Myocyte (in vitro differentiated cells): ENCODE data around the gene FANK1. TPM values are rescaled to one million over a fixed set of nuclear protein-coding genes. Genes with fewer than 3 reads are reported as not detected.
"Not testable (repeated sequence)": the region's sequence is repeated elsewhere in the genome, so short reads cannot be mapped to it uniquely, and the experiment has no call there.

ENCODE experiments used
- DNase-seq: peaks from one replicate; pipeline ENCODE4 v3.0.0-alpha.2; 2012; ENCODE audit warnings: low read depth
- total RNA-seq: library from RNA; depleted of rRNA; stranded (reverse); fragments of >200 nt; gene quantifications from 2 replicates; pipeline ENCODE4 v1.2.3, GENCODE V29; 2014

The FANK1 gene
- total RNA-seq, 1 donor from 2014 or later, result 2.5 TPM

DNA sequence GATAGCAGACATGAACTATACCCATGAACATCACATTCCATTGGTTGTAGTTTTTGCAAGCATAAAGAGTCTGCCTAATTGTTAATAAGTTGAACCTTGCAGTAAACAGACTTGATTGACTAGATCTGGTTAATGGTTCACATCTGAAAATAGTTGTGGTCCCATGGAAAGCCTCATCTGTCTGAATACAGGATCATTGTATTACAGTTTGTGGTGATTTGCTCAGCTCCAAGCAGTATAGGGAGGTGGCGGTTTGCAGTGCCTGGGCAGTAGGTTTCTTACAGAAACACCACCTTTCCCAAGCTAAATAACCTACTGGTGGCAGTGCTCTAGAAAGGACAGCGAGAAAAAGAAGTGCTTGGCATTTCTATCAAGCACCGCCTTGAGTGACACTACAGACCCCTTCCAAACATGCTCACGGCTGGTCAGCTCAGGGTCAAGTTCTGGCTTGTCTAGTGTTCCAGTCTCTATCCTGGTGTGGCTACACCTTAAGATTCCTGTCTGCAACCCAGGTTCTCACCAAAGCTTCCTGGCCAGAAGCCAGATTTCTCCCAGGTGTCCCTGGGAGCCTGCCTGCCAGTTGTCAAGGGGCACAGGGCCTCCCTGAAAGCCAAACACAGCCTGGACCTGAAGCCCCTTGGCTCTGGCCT, 119.9 kb downstream of the FANK1 start:
- peak; percentile 37 for DNase-seq

DNA sequence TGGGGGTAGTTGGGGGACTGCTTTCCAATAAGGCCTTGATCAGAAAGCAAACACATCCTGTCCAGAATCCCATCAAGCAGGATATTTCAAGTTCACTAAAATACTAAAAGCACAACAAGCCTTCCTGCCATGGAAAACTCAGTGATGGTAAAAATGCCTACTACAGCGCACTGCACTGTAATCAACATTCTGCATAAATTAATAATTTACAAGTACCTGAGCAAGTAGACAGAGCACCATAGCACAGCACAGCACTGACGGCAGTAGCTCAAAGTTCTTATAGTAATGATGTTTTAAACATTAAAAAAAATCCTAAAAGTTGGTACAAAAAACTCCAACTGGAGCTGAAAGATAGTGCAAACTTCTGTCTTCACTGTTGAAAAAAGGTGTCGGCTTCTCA, 120.5 kb downstream of the FANK1 start:
- DNase-seq, result no peak

DNA sequence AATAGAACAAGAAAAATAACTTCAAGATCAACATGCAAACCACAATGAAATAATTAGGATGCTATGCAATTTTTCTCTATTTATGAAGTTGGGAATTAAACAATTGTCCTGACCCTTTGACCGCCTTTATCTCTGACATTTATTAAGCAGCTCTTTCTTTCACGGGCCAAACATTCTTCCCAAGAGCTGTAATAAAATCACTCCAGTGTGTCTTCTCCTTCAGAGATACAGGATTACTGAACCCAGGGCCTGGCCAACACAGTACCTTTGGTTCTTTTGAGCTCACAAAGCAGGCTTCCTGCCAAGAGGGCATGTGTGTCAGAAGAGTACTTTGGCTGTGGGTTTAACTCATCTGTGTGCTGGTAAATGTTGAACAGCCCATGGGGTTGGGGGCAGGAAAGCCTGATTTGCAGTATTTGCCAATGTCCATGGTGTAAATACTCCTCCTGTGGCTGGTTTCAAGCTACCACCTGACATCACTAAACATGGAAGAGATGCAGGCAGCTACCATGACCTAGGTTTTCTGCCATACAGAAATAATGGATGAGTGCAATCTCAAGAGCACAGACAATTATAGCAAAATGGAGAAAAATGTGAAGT, 121.7 kb downstream of the FANK1 start:
- DNase-seq, result peak; percentile 44

DNA sequence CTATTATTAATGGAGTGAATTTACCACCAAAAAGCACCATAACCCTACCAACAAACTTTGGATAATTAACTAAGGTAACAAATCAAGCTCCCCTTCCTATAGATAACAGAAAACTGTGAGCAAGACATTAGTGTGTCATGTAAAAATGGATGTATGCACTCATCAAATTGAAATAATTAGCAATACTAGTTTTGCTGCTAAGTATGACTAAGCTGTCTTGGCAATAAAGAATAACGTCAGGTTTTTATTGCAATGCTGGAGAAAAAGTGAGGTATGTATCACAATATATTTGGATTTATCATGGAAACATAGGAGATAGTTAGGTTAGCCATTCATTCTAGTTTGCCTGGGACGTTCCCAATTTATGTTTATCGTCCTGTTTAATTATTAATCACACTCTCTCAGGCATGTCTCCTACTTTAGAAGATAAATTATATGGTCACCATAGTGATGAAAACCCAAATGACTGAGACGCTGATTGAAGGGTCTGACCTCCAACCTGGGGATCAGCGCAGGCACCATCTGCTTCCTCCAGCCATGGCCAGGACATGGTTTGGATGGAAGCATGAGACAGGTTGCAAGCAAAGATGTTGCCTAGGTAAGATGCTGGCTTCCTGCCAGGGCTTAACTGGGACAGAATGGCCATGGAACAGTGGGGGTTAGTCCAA, 125.6 kb downstream of the FANK1 start:
- DNase-seq, result no peak

DNA sequence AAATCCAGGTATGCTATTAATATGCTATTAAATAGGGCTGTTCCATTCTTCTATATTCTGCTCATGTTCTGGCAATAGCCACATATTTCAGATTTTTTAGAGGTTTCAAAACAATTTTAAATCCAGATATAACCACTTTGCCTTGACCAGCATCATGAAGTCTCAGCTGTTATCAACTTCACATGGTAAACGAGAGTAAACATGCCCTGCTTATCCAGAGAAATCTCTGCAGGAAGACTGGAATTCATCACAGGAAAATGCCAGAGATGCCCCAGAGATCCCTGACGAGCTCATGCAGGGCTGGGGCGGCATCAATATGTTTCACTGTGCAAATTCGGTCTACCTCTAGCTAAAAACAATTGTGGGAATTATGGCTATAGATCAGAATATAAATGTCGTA, 126.5 kb downstream of the FANK1 start:
- peak; percentile 27 for DNase-seq

DNA sequence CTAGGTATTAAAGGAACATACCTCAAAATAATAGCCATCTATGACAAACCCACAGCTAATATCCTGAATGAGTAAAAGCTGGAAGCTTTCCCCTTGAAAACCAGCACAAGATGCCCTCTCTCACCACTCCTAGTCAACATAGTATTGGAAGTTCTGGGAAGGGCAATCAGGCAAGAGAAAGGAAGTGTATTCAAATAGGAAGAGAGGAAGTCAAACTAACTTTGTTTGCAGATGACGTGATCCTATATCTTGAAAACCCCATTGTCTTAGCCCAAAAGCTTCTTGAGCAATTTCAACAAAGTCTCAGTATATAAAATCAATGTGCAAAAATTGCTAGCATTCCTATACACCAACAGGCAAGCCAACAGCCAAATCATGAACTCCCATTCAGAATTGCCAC, 131.3 kb downstream of the FANK1 start:
- DNase-seq, result no peak

DNA sequence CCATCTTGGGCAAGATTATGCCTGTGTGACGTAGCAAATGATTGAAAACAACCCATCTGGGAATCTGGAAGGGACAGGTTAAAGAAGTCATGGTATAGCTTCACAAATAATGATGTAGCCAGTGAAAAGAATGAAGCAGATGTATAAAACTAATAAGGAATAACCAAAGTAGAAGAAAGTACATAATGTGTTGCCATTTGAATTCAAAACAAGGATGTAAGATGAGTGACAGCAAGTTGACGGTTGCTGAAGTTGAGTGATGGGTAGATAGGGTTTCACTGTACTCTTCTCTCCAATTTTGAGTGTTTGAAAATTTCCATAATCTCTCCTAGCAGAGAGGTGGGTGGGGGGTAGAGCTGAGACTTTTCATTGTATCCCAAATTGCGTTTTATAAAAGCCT, 133.6 kb downstream of the FANK1 start:
- DNase-seq, result no peak

DNA sequence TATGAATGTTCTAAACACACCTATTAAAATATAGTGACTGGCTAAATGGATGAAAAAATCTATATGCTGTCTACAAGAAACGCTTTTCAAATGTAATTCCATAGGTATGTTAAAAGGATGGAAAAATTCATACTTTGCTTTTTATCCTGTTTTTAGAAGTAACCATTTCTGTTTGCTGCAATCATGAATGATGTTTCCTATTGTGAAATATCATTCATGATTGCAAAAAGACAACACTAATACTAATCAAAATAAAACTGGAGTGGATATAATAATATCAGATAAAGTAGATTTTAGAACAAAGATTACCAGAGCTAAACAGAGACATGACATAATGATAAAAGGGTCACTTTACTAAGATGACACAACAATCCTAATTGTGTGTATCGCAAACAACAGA, 138.2 kb downstream of the FANK1 start:
- DNase-seq, result no peak

DNA sequence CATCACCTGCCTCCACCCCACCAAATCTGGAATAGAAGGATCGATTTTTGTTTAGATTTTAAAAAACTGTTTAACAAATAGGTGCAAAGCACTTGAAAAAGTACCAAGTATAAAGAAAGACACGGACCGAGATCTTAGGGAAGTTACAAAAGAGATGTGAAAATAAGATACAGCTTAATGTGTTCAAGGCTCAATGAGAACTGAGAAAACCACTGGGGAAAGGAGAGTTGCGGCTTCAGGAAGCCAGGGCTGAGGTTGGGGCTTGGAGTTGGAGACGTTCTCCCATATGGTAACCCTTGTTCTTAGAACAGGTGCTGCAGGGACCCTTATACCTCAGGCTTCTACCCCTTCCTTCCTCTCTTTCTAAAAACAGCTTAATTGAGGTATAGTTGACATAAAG, 140.2 kb downstream of the FANK1 start:
- no peak for DNase-seq

DNA sequence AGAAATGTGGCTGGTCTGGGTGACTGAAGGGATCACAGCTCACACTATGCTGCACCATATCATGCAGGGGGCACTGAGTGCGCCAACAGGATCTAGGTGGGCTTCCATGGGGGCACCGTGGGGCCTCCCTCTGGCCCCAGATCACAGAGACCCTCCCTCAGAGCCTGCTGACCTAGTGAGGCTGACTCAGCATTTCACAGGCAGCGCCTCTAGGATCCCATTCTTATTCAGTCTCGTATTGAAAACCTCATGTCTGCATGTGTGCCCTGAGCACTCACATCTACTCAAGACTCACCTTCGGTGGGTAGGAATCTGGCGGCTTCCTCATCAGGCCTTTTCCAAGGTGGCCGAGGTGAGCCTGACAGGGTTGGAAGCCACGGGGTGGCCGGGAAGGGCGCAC, 141.6 kb downstream of the FANK1 start:
- no peak for DNase-seq

DNA sequence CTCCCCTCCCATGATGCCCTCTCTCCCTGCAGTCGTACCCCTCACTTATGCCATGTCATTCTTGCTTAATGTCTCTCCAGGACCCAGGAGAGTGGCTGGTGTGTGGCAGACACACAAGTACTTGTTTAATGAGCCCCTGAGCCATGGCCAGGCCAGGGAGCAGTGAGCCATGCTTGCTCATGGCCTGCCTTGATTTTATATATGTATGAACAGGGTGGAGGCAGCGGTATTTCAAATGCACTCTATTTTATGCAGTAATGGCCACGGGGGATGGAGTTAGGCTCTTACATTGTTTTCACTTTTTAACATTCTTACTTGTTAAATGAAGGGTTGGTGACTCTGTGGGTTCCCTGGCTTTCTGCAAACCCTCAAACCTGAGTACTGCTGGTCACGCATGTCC, 144.8 kb downstream of the FANK1 start:
- no peak for DNase-seq

DNA sequence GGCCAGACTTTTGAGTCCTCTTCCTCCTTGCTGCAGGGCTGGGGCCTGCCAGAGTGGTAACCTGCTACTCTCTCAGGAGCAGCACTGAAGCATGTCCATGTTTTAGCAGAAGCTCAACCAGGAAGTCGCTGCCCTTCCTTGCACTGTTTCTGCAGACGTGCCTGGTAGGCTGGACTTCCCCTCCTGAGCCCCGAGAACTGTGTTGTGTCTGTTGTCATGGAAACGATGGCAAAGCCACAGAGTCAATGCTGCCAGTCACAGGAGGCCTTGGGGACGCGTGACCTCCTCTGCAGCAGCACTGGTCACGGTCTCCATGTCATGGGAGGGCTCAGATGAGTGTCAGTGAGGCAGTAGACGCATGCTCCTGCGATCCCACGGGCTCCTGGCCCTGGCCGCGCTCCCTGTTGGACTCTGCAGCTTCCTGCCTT, 145.5 kb downstream of the FANK1 start:
- DNase-seq, result peak; percentile 61

DNA sequence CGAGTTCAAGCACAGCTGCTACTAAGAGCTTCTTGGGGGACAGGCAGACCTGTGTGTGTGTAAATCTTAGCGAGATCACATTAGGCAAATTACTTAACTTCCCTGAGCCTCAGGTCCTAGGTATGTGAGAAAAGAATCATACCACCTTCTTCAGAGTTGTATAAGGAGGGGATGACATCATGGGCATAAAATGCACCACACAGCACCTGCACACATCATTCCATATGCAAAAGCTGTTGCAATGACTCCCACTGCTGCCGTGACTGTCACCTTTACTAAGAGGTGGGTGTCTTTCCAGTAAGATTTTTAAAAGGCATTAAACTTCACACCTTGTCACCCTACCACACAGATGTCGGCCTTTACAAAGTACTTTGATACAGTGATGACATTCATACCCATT, 146.0 kb downstream of the FANK1 start:
- no peak for DNase-seq

DNA sequence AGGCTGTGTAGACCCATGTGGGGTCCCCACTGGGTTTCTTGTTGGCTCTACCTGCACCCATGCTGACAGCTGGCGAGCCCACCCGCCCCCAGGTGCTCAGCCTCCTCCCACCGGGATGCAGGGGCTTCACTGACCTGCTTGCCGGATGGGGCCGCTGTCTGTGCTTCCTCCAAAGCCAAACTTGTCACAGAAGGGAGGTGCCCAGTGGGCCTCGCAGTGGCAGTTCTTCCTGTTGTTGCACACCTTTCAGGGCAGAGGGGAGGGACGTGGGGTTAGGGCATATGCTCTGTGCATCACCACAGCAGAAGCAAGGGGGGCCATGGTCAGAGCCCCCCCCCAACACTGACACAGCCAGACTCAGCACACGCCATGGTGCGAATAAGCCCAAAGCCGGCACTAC, 146.5 kb downstream of the FANK1 start:
- DNase-seq, result no peak

DNA sequence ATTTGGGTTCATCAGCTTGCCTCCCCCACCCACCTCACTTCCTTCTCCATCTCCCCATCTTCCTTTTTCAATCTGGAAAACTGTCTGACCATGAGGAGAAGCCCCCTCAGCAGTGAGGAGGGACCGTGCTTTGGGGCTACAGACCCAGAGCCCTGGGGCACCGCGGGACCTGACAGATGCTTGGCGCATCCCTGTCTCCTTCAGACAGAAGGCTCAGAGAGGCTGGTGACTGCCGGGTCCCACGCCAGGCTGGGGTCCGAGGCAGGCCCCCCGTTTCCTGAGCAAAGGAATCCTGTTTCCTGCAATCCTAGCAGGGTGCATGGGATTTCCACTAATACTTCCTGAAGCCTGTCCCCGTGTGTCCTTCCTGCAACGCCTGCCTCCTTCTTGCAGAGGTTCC, 147.0 kb downstream of the FANK1 start:
- DNase-seq, result no peak

DNA sequence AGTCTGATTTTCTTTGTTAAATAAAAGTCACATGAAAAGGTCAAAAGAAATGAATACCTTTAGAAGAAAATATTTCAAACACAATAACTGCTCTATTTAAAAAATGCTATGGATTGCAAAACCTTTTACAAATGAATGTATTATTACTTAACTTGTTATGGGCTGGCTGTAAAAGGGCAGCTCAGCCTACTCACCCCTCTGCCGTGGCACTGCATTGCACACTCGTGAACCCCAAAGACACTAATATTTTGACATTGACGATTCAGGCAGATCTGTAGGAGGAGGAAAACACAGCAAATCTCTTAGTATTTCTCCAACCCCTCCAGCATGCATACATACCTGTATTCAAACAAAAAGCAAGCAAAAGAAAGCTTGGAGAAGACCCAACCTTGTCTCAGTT, 149.5 kb downstream of the FANK1 start:
- DNase-seq, result no peak

DNA sequence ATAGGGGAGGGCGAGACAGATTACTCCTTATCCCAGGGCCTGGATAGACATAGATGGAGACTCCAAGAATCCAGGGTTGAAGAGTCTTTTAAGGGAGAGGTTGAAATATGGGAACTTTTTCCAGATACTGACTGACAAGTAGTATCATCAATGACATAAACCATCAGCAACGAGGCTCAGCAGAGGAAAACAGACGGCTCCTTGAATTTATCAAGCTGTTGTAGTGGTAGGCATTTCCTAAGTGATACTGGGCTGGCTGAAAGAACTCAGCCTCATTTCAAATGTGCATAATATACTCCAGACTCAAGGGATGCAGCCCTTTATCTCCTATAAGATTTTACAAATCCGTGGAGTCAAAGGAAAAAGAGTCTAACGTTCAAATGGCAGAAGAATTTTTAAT, 150.5 kb downstream of the FANK1 start:
- no peak for DNase-seq

DNA sequence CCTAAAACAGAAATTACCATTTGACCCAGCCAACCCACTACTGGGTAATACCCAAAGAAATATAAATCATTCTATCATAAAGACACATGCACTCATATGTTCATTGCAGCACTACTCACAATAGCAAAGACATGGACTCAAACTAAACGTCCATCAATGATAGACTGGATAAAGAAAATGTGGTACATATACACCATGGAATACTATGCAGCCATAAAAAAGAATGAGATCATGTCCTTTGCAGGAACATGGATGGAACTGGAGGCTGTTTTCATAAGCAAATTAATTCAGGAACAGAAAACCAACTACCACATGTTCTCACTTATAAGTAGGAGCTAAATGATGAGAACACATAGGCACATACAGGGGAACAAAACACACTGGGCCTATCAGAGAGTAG, 151.4 kb downstream of the FANK1 start:
- DNase-seq, result not testable (repeated sequence)

DNA sequence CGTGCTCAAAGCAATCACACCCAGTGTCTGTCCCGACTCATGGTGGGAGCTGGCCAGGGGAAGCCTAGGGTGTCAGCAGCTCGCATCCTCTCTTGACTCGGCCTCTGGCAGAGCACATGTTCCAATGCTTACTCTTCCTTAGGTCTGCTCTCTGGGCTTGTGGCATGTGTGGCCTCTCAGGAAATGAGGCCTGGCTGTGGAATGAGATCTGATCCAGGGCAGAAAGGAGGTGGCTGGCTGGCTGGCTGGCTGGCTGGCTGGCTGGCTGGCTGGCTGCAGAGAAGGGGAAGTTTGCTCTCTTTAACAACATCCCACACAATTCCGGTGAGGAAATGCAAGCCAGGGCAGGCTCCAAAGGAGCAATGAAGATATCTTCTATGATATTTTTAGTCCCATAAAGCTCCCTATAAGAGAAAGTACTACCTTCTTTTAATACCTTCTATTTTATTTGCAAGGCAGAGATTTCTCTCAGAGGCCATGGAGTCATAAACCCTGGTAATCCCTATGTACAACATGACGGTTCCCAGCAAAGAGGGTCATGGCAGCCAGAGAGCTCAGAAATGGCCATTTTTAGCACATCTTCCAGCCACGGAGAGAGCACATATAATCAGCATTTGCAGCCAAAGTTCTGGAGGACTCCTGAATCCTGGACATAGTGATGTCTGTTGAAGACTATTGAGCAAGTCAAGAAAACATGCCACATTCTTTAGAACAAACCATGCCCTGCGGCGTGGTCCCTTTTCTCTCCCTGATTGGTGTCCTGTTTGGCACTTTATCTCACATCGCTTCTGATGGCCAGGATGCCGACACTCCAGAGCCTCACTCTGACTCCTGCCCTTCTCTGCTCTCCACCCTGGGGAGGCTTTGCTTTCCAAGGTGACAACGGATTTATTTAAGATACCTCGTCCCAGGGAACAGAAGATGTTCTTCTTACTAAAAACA, 153.7 kb downstream of the FANK1 start:
- DNase-seq, result peak; percentile 69

DNA sequence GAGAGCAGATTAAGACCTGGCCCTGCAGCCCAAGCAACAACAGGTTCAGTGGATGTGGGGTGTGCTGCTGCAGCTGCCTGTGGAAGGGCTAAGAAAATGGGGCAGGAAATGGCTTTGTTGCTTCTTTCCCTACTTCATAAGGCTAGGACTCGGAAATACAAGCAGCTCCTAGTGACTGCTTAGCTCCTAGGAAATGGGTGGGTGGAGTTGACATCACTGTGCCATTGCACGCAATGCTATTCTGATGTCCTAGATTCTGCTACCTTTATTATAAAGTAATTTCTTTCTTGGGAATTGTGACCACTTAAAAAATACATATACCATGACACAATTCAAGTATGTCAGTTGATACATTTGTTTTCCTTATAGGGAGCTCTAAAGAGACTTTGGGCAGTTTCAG, 155.8 kb downstream of the FANK1 start:
- DNase-seq, result no peak

DNA sequence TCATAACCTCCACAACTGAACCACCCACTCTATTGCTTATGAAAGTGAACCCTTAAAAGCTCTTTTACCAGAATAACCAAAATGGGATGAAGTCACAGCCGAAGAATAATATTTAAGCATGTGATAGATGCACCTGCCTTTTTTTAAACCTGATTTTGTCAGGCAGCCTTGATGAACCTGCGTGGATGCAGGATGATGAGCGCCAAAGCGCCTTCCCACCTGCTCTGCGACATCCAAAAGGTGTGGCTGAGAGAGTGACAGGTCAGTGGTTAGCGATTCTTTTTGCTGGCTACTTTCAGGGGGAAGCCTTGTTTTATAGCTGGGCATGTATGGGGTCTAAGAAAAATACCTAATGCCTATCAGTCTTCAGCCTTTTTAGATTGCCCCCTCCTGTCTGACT, 157.8 kb downstream of the FANK1 start:
- DNase-seq, result no peak

DNA sequence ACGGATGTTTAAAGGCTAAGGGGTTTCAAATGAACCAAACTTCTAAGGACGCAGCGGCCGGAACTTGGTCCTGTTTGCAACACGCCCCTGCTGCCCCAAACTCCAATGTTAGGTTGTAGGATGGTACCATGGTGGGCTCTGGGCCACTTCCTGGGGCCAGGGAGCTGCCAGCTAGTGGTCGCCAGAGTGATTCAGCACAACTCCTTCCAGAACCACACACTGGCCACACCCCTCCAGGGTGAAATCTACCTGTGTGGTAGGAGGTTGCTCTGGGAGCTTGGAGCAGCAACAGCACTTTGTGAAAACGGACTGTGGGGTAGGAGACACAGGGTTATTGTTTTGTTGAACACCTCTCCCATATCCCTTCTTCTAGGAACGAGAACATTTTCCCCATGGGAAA, 161.1 kb downstream of the FANK1 start:
- no peak for DNase-seq
